Fibroblast of pulmonary artery (primary cell): Measurements from ENCODE around the gene CRHR2.

ENCODE experiments used
- DNase-seq: peaks from one replicate; pipeline ENCODE4 v3.0.0-alpha.2; 2010; ENCODE audit warnings: low read depth
- H3K4me3 ChIP-seq: replicated peaks from 2 replicates; pipeline ENCODE4 v1.5.1; 2011; ENCODE audit warnings: low read depth, mild to moderate bottlenecking, control low read depth, low read length, moderate library complexity
- CTCF ChIP-seq: IDR thresholded peaks from 2 replicates; pipeline ENCODE4 v1.5.1; 2011; ENCODE audit warnings: mild to moderate bottlenecking, control low read depth, low read length, inconsistent platforms; ENCODE audit errors: missing control alignments

The CRHR2 gene

GRCh38 chr7:30692882-30693281 lies 10.6 kb upstream of the CRHR2 start:
- DNase-seq: no peak
- H3K4me3 ChIP-seq: no peak overlapping the region
- TF ChIP-seq CTCF: no peak

GRCh38 chr7:30692438-30692837 lies 10.2 kb upstream of the CRHR2 start:
- no peak overlapping the region for H3K4me3 ChIP-seq
- TF ChIP-seq CTCF: no peak
- no peak for DNase-seq

GRCh38 chr7:30690011-30690410 lies 7.8 kb upstream of the CRHR2 start:
- no peak for DNase-seq
- H3K4me3 ChIP-seq: no peak overlapping the region
- TF ChIP-seq CTCF: no peak

- no peak overlapping the region for H3K4me3 ChIP-seq
- no peak for TF ChIP-seq CTCF
- peak; percentile 14 for DNase-seq
Measured at GRCh38 chr7:30688718-30689221, 6.5 kb upstream of the CRHR2 start.

- H3K4me3 ChIP-seq: no peak overlapping the region
- no peak for DNase-seq
- no peak for TF ChIP-seq CTCF
Measured at GRCh38 chr7:30687604-30688003, 5.3 kb upstream of the CRHR2 start.

GRCh38 chr7:30684351-30684750 lies 2.1 kb upstream of the CRHR2 start:
- no peak overlapping the region for H3K4me3 ChIP-seq
- no peak for DNase-seq
- TF ChIP-seq CTCF: no peak

GRCh38 chr7:30683816-30684215 lies 1.6 kb upstream of the CRHR2 start:
- no peak overlapping the region for H3K4me3 ChIP-seq

More at GRCh38 chr7:30683816-30684215, 1.6 kb upstream of the CRHR2 start:
- DNase-seq: no peak
- TF ChIP-seq CTCF: no peak
